Activated B cell treated with CpG ODN at 0.5 μM for 24 hours (primary cell): ENCODE data around the gene EGLN3. TPM values are rescaled to one million over a fixed set of nuclear protein-coding genes. Genes with fewer than 3 reads are reported as not detected.

Experiments
- ATAC-seq: fragments of 200-7000 bp; cut with Tn5 transposase; one replicate; pipeline ENCODE4 v1.10.0; 2021; ENCODE audit warnings: low read depth, mild to moderate bottlenecking, moderate library complexity
- CTCF ChIA-PET: fragments of 350-600 bp; sonication (Branson Sonifier 250); formaldehyde crosslinking; loops from one replicate; lab custom pipeline; 2021; ENCODE audit warnings: antibody characterized with exemption; lab: Charles Lee
- POLR2A ChIA-PET: fragments of 350-600 bp; sonication (Branson Sonifier 250); formaldehyde crosslinking; loops from one replicate; lab custom pipeline; 2021; ENCODE audit warnings: antibody characterized with exemption; lab: Charles Lee
- DNase-seq: peaks from one replicate; pipeline ENCODE4 v3.0.0; 2022
- H3K27ac Mint-ChIP-seq: one replicate; pipeline ENCODE4 v1.8.0; 2020; ENCODE audit warnings: mixed read lengths
- H3K27me3 Mint-ChIP-seq: one replicate; pipeline ENCODE4 v1.8.0; 2021; ENCODE audit warnings: mixed read lengths
- H3K36me3 Mint-ChIP-seq: one replicate; pipeline ENCODE4 v1.8.0; 2021; ENCODE audit warnings: low read depth, mixed read lengths
- H3K4me1 Mint-ChIP-seq: one replicate; pipeline ENCODE4 v1.8.0; 2021; ENCODE audit warnings: mixed read lengths
- H3K4me3 Mint-ChIP-seq: one replicate; pipeline ENCODE4 v1.8.0; 2020; ENCODE audit warnings: mild to moderate bottlenecking, mixed read lengths
- H3K9me3 Mint-ChIP-seq: one replicate; pipeline ENCODE4 v1.8.0; 2020; ENCODE audit warnings: mixed read lengths
- CTCF ChIP-seq: fragments of 200-600 bp; IDR thresholded peaks from one replicate; pipeline ENCODE4 v1.8.0; 2022; ENCODE audit warnings: antibody characterized with exemption, mild to moderate bottlenecking
- intact Hi-C: fragments of 100-400 bp; cut with micrococcal nuclease; formaldehyde crosslinking; loops from one replicate; pipeline ENCODE4 v1.15.1; 2024
- total RNA-seq: library from RNA; stranded (reverse); gene quantifications from 2 replicates; pipeline ENCODE4 v1.2.3, GENCODE V29; 2022

EGLN3 gene
- total RNA-seq, 1 donor from 2014 or later = 0.33 TPM

GRCh38 chr14:33880330-33880729, 70.5 kb downstream of the EGLN3 start:
- CTCF ChIA-PET = no interaction called here
- POLR2A ChIA-PET = no interaction called here
- H3K4me1 Mint-ChIP-seq = no peaks in the 10 kb centered on the region
- DNase-seq (no peak), ATAC-seq (no peak)
- H3K27me3 Mint-ChIP-seq = no peaks in the 10 kb centered on the region
- no peak for TF ChIP-seq CTCF
- peaks cover 11% of the 10 kb centered on the region for H3K9me3 Mint-ChIP-seq
- intact Hi-C loops = no loop called here
- no peaks in the 10 kb centered on the region for H3K36me3 Mint-ChIP-seq
- no peak overlapping the region for H3K27ac Mint-ChIP-seq
- no peak overlapping the region for H3K4me3 Mint-ChIP-seq

DNA sequence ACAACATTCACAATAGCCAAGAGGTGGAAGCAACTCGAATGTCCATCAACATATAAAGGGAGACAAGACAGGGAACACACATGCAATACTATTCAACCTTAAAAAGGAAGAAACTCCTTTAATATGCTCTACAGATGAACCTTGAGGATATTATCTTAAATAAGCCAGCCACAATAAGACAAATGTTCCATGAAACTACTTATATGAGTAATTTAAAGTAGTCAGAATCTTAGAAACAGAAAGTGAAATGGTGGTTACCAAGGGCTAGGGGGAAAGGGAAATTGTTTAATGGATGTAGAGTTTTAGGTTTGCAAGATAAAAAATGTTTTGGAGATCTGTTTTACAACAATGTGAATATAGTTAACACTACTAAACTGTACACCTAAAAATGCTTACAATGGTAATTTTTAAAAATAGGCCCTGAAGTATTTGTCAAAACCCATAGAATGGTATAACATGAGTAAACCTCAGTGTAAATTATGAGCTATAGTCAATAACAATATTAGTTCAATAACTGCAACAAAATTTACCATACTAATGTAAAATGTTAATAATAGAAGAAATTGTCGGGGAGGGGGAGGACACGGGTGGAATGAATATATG, 71.1 kb downstream of the EGLN3 start:
- H3K27me3 Mint-ChIP-seq = no peaks in the 10 kb centered on the region
- no peaks in the 10 kb centered on the region for H3K36me3 Mint-ChIP-seq
- ATAC-seq = no peak
- TF ChIP-seq CTCF = no peak
- H3K9me3 Mint-ChIP-seq = peaks cover 12% of the 10 kb centered on the region
- no peak overlapping the region for H3K4me3 Mint-ChIP-seq
- ChIA-PET CTCF (no interaction called here), POLR2A (no interaction called here)
- DNase-seq = no peak
- intact Hi-C loops = no loop called here
- H3K27ac Mint-ChIP-seq = no peak overlapping the region
- no peaks in the 10 kb centered on the region for H3K4me1 Mint-ChIP-seq

DNA sequence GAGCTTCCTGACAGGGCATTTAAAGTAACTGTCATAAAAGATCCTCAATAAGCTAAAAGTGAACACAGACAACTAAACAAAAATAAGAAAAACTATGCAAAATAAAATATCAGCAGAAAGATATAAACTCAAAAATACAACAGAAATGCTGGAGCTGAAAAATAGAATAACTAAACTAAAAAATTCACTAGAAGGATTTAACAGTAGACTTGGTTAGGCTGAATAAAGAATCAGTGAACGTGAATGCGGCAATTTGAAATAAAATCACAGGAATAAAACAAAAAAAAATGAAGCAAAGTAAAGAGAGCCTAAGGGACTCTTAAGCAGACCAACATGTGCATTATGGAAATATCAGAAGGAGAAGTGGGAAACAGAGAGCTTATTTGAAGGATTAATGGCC, 74.6 kb downstream of the EGLN3 start:
- Mint-ChIP-seq H3K4me1 (no peaks in the 10 kb centered on the region), H3K27me3 (no peaks in the 10 kb centered on the region), H3K9me3 (peaks cover 24% of the 10 kb centered on the region), H3K27ac (no peak overlapping the region), H3K36me3 (no peaks in the 10 kb centered on the region), H3K4me3 (no peak overlapping the region)
- ATAC-seq (no peak), DNase-seq (no peak)
- intact Hi-C loops = no loop called here
- CTCF ChIA-PET = no interaction called here
- TF ChIP-seq CTCF = no peak
- POLR2A ChIA-PET = no interaction called here
